SH-SY5Y (cell line): ENCODE results near the gene STMND1.

Experiments used
- GATA2 ChIP-seq: IDR thresholded peaks from 2 replicates; pipeline ENCODE4 v1.6.1; 2011; ENCODE audit warnings: mild to moderate bottlenecking, low read depth, low read length
- GATA3 ChIP-seq: IDR thresholded peaks from 2 replicates; pipeline ENCODE4 v1.6.1; 2011; ENCODE audit warnings: low read depth, mild to moderate bottlenecking, low read length, moderate library complexity

The STMND1 gene

GRCh38 chr6:17088091-17088611 lies 13.7 kb upstream of the STMND1 start:
- no peak for TF ChIP-seq GATA3
- TF ChIP-seq GATA2 = no peak

GRCh38 chr6:17091122-17091521 lies 10.7 kb upstream of the STMND1 start:
- TF ChIP-seq GATA2 (no peak), GATA3 (no peak)

GRCh38 chr6:17093686-17094085 lies 8.2 kb upstream of the STMND1 start:
- TF ChIP-seq GATA3 (no peak), GATA2 (no peak)

- TF ChIP-seq GATA2 (no peak), GATA3 (no peak)
Observed at GRCh38 chr6:17096096-17096495, 5.8 kb upstream of the STMND1 start.

- no peak for TF ChIP-seq GATA3
- TF ChIP-seq GATA2 = no peak
Observed at GRCh38 chr6:17096652-17097051, 5.2 kb upstream of the STMND1 start.

GRCh38 chr6:17097982-17098381 lies 3.9 kb upstream of the STMND1 start:
- TF ChIP-seq GATA3 = no peak
- no peak for TF ChIP-seq GATA2

GRCh38 chr6:17098538-17098937 lies 3.3 kb upstream of the STMND1 start:
- TF ChIP-seq GATA2 = no peak

GRCh38 chr6:17099401-17100059 lies 2.3 kb upstream of the STMND1 start:
- TF ChIP-seq GATA2 (no peak), GATA3 (no peak)

- no peak for TF ChIP-seq GATA3
- no peak for TF ChIP-seq GATA2
Observed at GRCh38 chr6:17100806-17101205, 1.0 kb upstream of the STMND1 start.

GRCh38 chr6:17102258-17102870 lies 514 bp downstream of the STMND1 start:
- TF ChIP-seq GATA2 (no peak), GATA3 (no peak)

GRCh38 chr6:17103715-17104114 lies 1.9 kb downstream of the STMND1 start:
- TF ChIP-seq GATA3 = no peak
- TF ChIP-seq GATA2 = no peak

GRCh38 chr6:17107863-17108262 lies 6.0 kb downstream of the STMND1 start:
- TF ChIP-seq GATA2 (no peak), GATA3 (no peak)

GRCh38 chr6:17115251-17116116 lies 13.6 kb downstream of the STMND1 start:
- TF ChIP-seq GATA3 = no peak

- no peak for TF ChIP-seq GATA2
- TF ChIP-seq GATA3 = no peak
Observed at GRCh38 chr6:17116117-17116440, 14.2 kb downstream of the STMND1 start.

GRCh38 chr6:17120019-17120418 lies 18.2 kb downstream of the STMND1 start:
- no peak for TF ChIP-seq GATA3
- no peak for TF ChIP-seq GATA2

- no peak for TF ChIP-seq GATA2
- no peak for TF ChIP-seq GATA3
Observed at GRCh38 chr6:17125407-17125806, 23.6 kb downstream of the STMND1 start.
